CD8-positive, alpha-beta memory T cell (primary cell): ENCODE measurements around the gene REEP2. TPM values are rescaled to one million over a fixed set of nuclear protein-coding genes. Genes with fewer than 3 reads are reported as not detected.
"Not testable (repeated sequence)": the region's sequence is repeated elsewhere in the genome, so short reads cannot be mapped to it uniquely, and the experiment has no call there.

Experiments
- CTCF ChIA-PET: fragments of 350-600 bp; sonication (Branson Sonifier 250); formaldehyde crosslinking; loops from one replicate; lab custom pipeline; 2021; ENCODE audit warnings: antibody characterized with exemption; lab: Charles Lee
- POLR2A ChIA-PET: fragments of 350-600 bp; sonication (Branson Sonifier 250); formaldehyde crosslinking; loops from one replicate; lab custom pipeline; 2021; ENCODE audit warnings: antibody characterized with exemption; lab: Charles Lee
- DNase-seq, 5 donors: peaks; one replicate each; pipeline versions ENCODE4 v3.0.0 to v3.0.0-alpha.2; 2020 to 2022; ENCODE audit warnings: mixed read lengths in 1 of 5
- H3K27ac ChIP-seq: one replicate; pipeline ENCODE4 v1.7.0; 2013; ENCODE audit warnings: low read depth, mild to moderate bottlenecking, low read length, moderate library complexity
- H3K27me3 ChIP-seq: 2 replicates; pipeline ENCODE4 v1.7.0; 2013; ENCODE audit warnings: low read length, mild to moderate bottlenecking; ENCODE audit not compliant: insufficient read depth, poor library complexity, severe bottlenecking
- H3K36me3 ChIP-seq: 2 replicates; pipeline ENCODE4 v1.7.0; 2013; ENCODE audit warnings: mild to moderate bottlenecking, low read length, moderate library complexity; ENCODE audit not compliant: insufficient read depth
- H3K4me1 ChIP-seq: 2 replicates; pipeline ENCODE4 v1.7.0; 2013; ENCODE audit warnings: mild to moderate bottlenecking, low read length, moderate library complexity; ENCODE audit not compliant: insufficient read depth
- H3K4me3 ChIP-seq: 2 replicates; pipeline ENCODE4 v1.7.0; 2013; ENCODE audit warnings: mild to moderate bottlenecking, low read length
- H3K9me3 ChIP-seq: 2 replicates; pipeline ENCODE4 v1.7.0; 2013; ENCODE audit warnings: mild to moderate bottlenecking, low read length
- H3K27ac Mint-ChIP-seq, 8 donors: one replicate each; pipeline ENCODE4 v1.8.0; 2020 to 2021; ENCODE audit warnings: mixed read lengths in 8 of 8, mild to moderate bottlenecking in 6 of 8, inconsistent platforms in 3 of 8, moderate library complexity in 3 of 8
- H3K27me3 Mint-ChIP-seq, 2 donors: one replicate each; pipeline ENCODE4 v1.8.0; 2020 to 2021; ENCODE audit warnings: mixed read lengths in 2 of 2, mild to moderate bottlenecking in 1 of 2, moderate library complexity in 1 of 2
- H3K36me3 Mint-ChIP-seq, 3 donors: one replicate each; pipeline ENCODE4 v1.8.0; 2020 to 2021; ENCODE audit warnings: mixed read lengths in 3 of 3, inconsistent platforms in 1 of 3, mild to moderate bottlenecking in 1 of 3
- H3K4me1 Mint-ChIP-seq, 3 donors: one replicate each; pipeline ENCODE4 v1.8.0; 2020 to 2021; ENCODE audit warnings: mixed read lengths in 3 of 3, inconsistent platforms in 1 of 3, mild to moderate bottlenecking in 1 of 3
- H3K4me3 Mint-ChIP-seq, 7 donors: one replicate each; pipeline ENCODE4 v1.8.0; 2020 to 2021; ENCODE audit warnings: mixed read lengths in 7 of 7, mild to moderate bottlenecking in 6 of 7, moderate library complexity in 4 of 7, inconsistent platforms in 2 of 7
- H3K9me3 Mint-ChIP-seq, 5 donors: one replicate each; pipeline ENCODE4 v1.8.0; 2020 to 2022; ENCODE audit warnings: mixed read lengths in 5 of 5, mild to moderate bottlenecking in 3 of 5, moderate library complexity in 2 of 5, inconsistent platforms in 1 of 5
- polyA plus RNA-seq: library from polyadenylated mRNA; unstranded; fragments of 300-500 nt; fragmentation: Illumina TruSeq; gene quantifications from one replicate; pipeline ENCODE4 v1.2.3, GENCODE V29; 2021
- total RNA-seq, 2 experiments: library from RNA; stranded (reverse); gene quantifications; one replicate each; pipeline ENCODE4 v1.2.3, GENCODE V29; 2021

The REEP2 gene
- total and polyA plus RNA-seq, 3 experiments from 2014 or later: 0.24 to 6.6 (median 5.0) TPM

GRCh38 chr5:138468133-138468965, 29.5 kb downstream of the REEP2 start:
- Histone ChIP-seq H3K4me3 (no peak overlapping the region), H3K27ac (no peak overlapping the region), H3K9me3 (no peaks in the 10 kb centered on the region), H3K36me3 (no peaks in the 10 kb centered on the region), H3K4me1 (peaks cover 23% of the 10 kb centered on the region), H3K27me3 (no peaks in the 10 kb centered on the region)
- Mint-ChIP-seq H3K9me3 (no peaks in the 10 kb centered on the region), H3K4me1 (peaks cover 18 to 34% (median 25%) of the 10 kb centered on the region in 3 donors), H3K4me3 (peak overlapping the region; percentile 27 to 94 (median 63)), H3K27ac (peak overlapping the region in 3 of 8 donors; percentile 24 to 83 (median 39)), H3K27me3 (no peaks in the 10 kb centered on the region), H3K36me3 (peaks cover 0 to 10% (median 8%) of the 10 kb centered on the region in 3 donors)
- POLR2A ChIA-PET: no interaction called here
- CTCF ChIA-PET: no interaction called here
- DNase-seq: peak in 1 of 5 donors; percentile 37

- POLR2A ChIA-PET: no interaction called here
Observed at GRCh38 chr5:138468966-138469539, 30.2 kb downstream of the REEP2 start.

GRCh38 chr5:138469540-138470321, 30.9 kb downstream of the REEP2 start:
- no peak overlapping the region for H3K27ac ChIP-seq
- H3K9me3 Mint-ChIP-seq: no peaks in the 10 kb centered on the region
- ChIA-PET CTCF (no interaction called here), POLR2A (no interaction called here)
- H3K36me3 ChIP-seq: no peaks in the 10 kb centered on the region
- DNase-seq: peak in 1 of 5 donors; percentile 42
- no peak overlapping the region for H3K4me3 Mint-ChIP-seq
- peaks cover 0 to 10% (median 8%) of the 10 kb centered on the region in 3 donors for H3K36me3 Mint-ChIP-seq
- peaks cover 18 to 25% (median 25%) of the 10 kb centered on the region in 3 donors for H3K4me1 Mint-ChIP-seq
- peaks cover 0 to 1% of the 10 kb centered on the region in 2 donors for H3K27me3 Mint-ChIP-seq
- H3K4me1 ChIP-seq: peaks cover 19% of the 10 kb centered on the region
- H3K9me3 ChIP-seq: no peaks in the 10 kb centered on the region
- H3K4me3 ChIP-seq: no peak overlapping the region
- H3K27me3 ChIP-seq: no peaks in the 10 kb centered on the region
- peak overlapping the region in 3 of 8 donors; percentile 25 to 54 (median 37) for H3K27ac Mint-ChIP-seq

More at GRCh38 chr5:138468966-138469539, 30.2 kb downstream of the REEP2 start:
- no peaks in the 10 kb centered on the region for H3K27me3 ChIP-seq
- no peak overlapping the region for H3K27ac ChIP-seq
- peak in 1 of 5 donors; percentile 41 for DNase-seq
- no peaks in the 10 kb centered on the region for H3K36me3 ChIP-seq
- H3K4me3 ChIP-seq: no peak overlapping the region
- Mint-ChIP-seq H3K4me3 (peak overlapping the region in 1 of 7 donors; percentile 2), H3K4me1 (peaks cover 18 to 28% (median 25%) of the 10 kb centered on the region in 3 donors), H3K9me3 (no peaks in the 10 kb centered on the region), H3K27ac (peak overlapping the region in 3 of 8 donors; percentile 37 to 83 (median 41)), H3K36me3 (peaks cover 0 to 10% (median 8%) of the 10 kb centered on the region in 3 donors), H3K27me3 (peaks cover 0 to 1% of the 10 kb centered on the region in 2 donors)
- no peaks in the 10 kb centered on the region for H3K9me3 ChIP-seq
- CTCF ChIA-PET: no interaction called here
- H3K4me1 ChIP-seq: peaks cover 19% of the 10 kb centered on the region

- no peak for DNase-seq
- Histone ChIP-seq H3K27ac (no peak overlapping the region), H3K4me3 (no peak overlapping the region), H3K9me3 (no peaks in the 10 kb centered on the region), H3K4me1 (peaks cover 19% of the 10 kb centered on the region), H3K27me3 (no peaks in the 10 kb centered on the region), H3K36me3 (no peaks in the 10 kb centered on the region)
- peaks cover 18 to 25% (median 25%) of the 10 kb centered on the region in 3 donors for H3K4me1 Mint-ChIP-seq
- POLR2A ChIA-PET: no interaction called here
- CTCF ChIA-PET: no interaction called here
- H3K4me3 Mint-ChIP-seq: peak overlapping the region in 1 of 7 donors; percentile 51
- H3K36me3 Mint-ChIP-seq: peaks cover 0 to 10% (median 8%) of the 10 kb centered on the region in 3 donors
- H3K27me3 Mint-ChIP-seq: peaks cover 0 to 3% of the 10 kb centered on the region in 2 donors
- H3K9me3 Mint-ChIP-seq: no peaks in the 10 kb centered on the region
- peak overlapping the region in 2 of 8 donors; percentile 18 to 54 for H3K27ac Mint-ChIP-seq
Observed at GRCh38 chr5:138470322-138471051, 31.6 kb downstream of the REEP2 start.

GRCh38 chr5:138471052-138471361, 32.1 kb downstream of the REEP2 start:
- no peak for DNase-seq
- Mint-ChIP-seq H3K9me3 (no peaks in the 10 kb centered on the region), H3K36me3 (peaks cover 0 to 9% (median 8%) of the 10 kb centered on the region in 3 donors), H3K27me3 (peaks cover 1 to 5% of the 10 kb centered on the region in 2 donors), H3K4me3 (peak overlapping the region in 1 of 7 donors; percentile 51), H3K27ac (peak overlapping the region in 2 of 8 donors; percentile 18 to 24), H3K4me1 (peaks cover 18 to 25% (median 25%) of the 10 kb centered on the region in 3 donors)
- H3K27ac ChIP-seq: no peak overlapping the region
- peaks cover 16% of the 10 kb centered on the region for H3K4me1 ChIP-seq
- no peaks in the 10 kb centered on the region for H3K9me3 ChIP-seq
- CTCF ChIA-PET: no interaction called here
- no peak overlapping the region for H3K4me3 ChIP-seq
- no peaks in the 10 kb centered on the region for H3K36me3 ChIP-seq
- no peaks in the 10 kb centered on the region for H3K27me3 ChIP-seq
- POLR2A ChIA-PET: no interaction called here

GRCh38 chr5:138472353-138472752, 33.5 kb downstream of the REEP2 start:
- H3K36me3 ChIP-seq: no peaks in the 10 kb centered on the region
- Mint-ChIP-seq H3K36me3 (peaks cover 0 to 5% (median 5%) of the 10 kb centered on the region in 3 donors), H3K4me1 (peaks cover 9 to 16% (median 14%) of the 10 kb centered on the region in 3 donors), H3K27me3 (peaks cover 8 to 15% of the 10 kb centered on the region in 2 donors), H3K9me3 (no peaks in the 10 kb centered on the region), H3K27ac (no peak overlapping the region), H3K4me3 (peak overlapping the region in 1 of 7 donors; percentile 20)
- POLR2A ChIA-PET: no interaction called here
- peaks cover 5% of the 10 kb centered on the region for H3K4me1 ChIP-seq
- CTCF ChIA-PET: interaction anchor here (1.8 kb wide), 1 partner anchor 9 kb away, joined by 4 read pairs; no protein-coding TSS in a partner anchor
- no peak for DNase-seq
- no peaks in the 10 kb centered on the region for H3K27me3 ChIP-seq
- no peak overlapping the region for H3K4me3 ChIP-seq
- no peak overlapping the region for H3K27ac ChIP-seq
- H3K9me3 ChIP-seq: no peaks in the 10 kb centered on the region

- H3K27ac ChIP-seq, DNase-seq, H3K4me1 ChIP-seq, H3K9me3 ChIP-seq, POLR2A ChIA-PET, H3K27ac Mint-ChIP-seq, H3K9me3 Mint-ChIP-seq, H3K27me3 ChIP-seq, H3K4me3 Mint-ChIP-seq, H3K4me3 ChIP-seq, H3K36me3 Mint-ChIP-seq, H3K4me1 Mint-ChIP-seq, H3K36me3 ChIP-seq: not testable (repeated sequence)
- H3K27me3 Mint-ChIP-seq: peaks cover 8 to 17% of the 10 kb centered on the region in 2 donors
- CTCF ChIA-PET: interaction anchor here (1.8 kb wide), 1 partner anchor 10 kb away, joined by 4 read pairs; no protein-coding TSS in a partner anchor
Observed at GRCh38 chr5:138473151-138473550, 34.3 kb downstream of the REEP2 start.
